Parathyroid adenoma (tissue), 2 donors: ENCODE measurements around the gene JPT1.
"Not testable (repeated sequence)": the region's sequence is repeated elsewhere in the genome, so short reads cannot be mapped to it uniquely, and the experiment has no call there.

ENCODE experiments used
- H2AFZ ChIP-seq: fragments of 300-600 bp; sonication (generic); one replicate; pipeline ENCODE4 v1.7.0; 2017; ENCODE audit warnings: antibody characterized with exemption, mild to moderate bottlenecking
- H3K27ac ChIP-seq: fragments of 300-600 bp; sonication (generic); one replicate; pipeline ENCODE4 v1.7.0; 2017
- H3K27me3 ChIP-seq: fragments of 300-600 bp; sonication (generic); one replicate; pipeline ENCODE4 v1.7.0; 2017; ENCODE audit warnings: low read length; ENCODE audit not compliant: control insufficient read depth, insufficient read depth
- H3K36me3 ChIP-seq: fragments of 300-600 bp; sonication (generic); one replicate; pipeline ENCODE4 v1.7.0; 2017; ENCODE audit warnings: low read length; ENCODE audit not compliant: control insufficient read depth, insufficient read depth
- H3K4me1 ChIP-seq: fragments of 300-600 bp; sonication (generic); one replicate; pipeline ENCODE4 v1.7.0; 2017; ENCODE audit warnings: control low read depth
- H3K4me2 ChIP-seq: fragments of 300-600 bp; sonication (generic); one replicate; pipeline ENCODE4 v1.7.0; 2017; ENCODE audit warnings: low read length
- H3K4me3 ChIP-seq: fragments of 300-600 bp; sonication (generic); one replicate; pipeline ENCODE4 v1.7.0; 2017; ENCODE audit warnings: low read depth, low read length
- H3K79me2 ChIP-seq: fragments of 300-600 bp; sonication (generic); one replicate; pipeline ENCODE4 v1.7.0; 2017; ENCODE audit warnings: control low read depth
- H3K9ac ChIP-seq: fragments of 300-600 bp; sonication (generic); one replicate; pipeline ENCODE4 v1.7.0; 2017; ENCODE audit warnings: mild to moderate bottlenecking
- H3K9me3 ChIP-seq: fragments of 300-600 bp; sonication (generic); one replicate; pipeline ENCODE4 v1.7.0; 2017; ENCODE audit warnings: low read length; ENCODE audit not compliant: control insufficient read depth
- CTCF ChIP-seq: fragments of 300-600 bp; sonication (generic); IDR thresholded peaks from one replicate; pipeline ENCODE4 v1.7.0; 2017; ENCODE audit warnings: antibody characterized with exemption, mild to moderate bottlenecking
- donor health status: primary hyperparathyroidism.

The JPT1 gene

GRCh38 chr17:75144816-75145512 lies 9.3 kb downstream of the JPT1 start:
- H3K79me2 ChIP-seq: no peaks in the 10 kb centered on the region
- H3K36me3 ChIP-seq: no peaks in the 10 kb centered on the region
- H3K4me2 ChIP-seq: no peak overlapping the region
- no peaks in the 10 kb centered on the region for H3K27me3 ChIP-seq
- no peak overlapping the region for H2AFZ ChIP-seq
- H3K27ac ChIP-seq: no peak overlapping the region
- H3K4me1 ChIP-seq: no peaks in the 10 kb centered on the region
- no peak overlapping the region for H3K9ac ChIP-seq
- no peak for TF ChIP-seq CTCF
- H3K9me3 ChIP-seq: no peaks in the 10 kb centered on the region
- H3K4me3 ChIP-seq: no peak overlapping the region

GRCh38 chr17:75142236-75142971 lies 11.9 kb downstream of the JPT1 start:
- no peak for TF ChIP-seq CTCF
- Histone ChIP-seq H3K4me3 (no peak overlapping the region), H3K9ac (no peak overlapping the region), H3K27ac (no peak overlapping the region), H3K79me2 (no peaks in the 10 kb centered on the region), H3K4me2 (no peak overlapping the region), H3K36me3 (no peaks in the 10 kb centered on the region), H2AFZ (no peak overlapping the region), H3K9me3 (no peaks in the 10 kb centered on the region), H3K4me1 (no peaks in the 10 kb centered on the region), H3K27me3 (no peaks in the 10 kb centered on the region)

- H3K79me2 ChIP-seq: no peaks in the 10 kb centered on the region
- H3K9ac ChIP-seq: no peak overlapping the region
- H3K4me3 ChIP-seq: no peak overlapping the region
- no peaks in the 10 kb centered on the region for H3K27me3 ChIP-seq
- H3K9me3 ChIP-seq: no peaks in the 10 kb centered on the region
- no peaks in the 10 kb centered on the region for H3K36me3 ChIP-seq
- no peaks in the 10 kb centered on the region for H3K4me1 ChIP-seq
- H3K4me2 ChIP-seq: no peak overlapping the region
- no peak overlapping the region for H2AFZ ChIP-seq
- TF ChIP-seq CTCF: no peak
- H3K27ac ChIP-seq: no peak overlapping the region
Observed at GRCh38 chr17:75138519-75138918, 15.8 kb downstream of the JPT1 start.

- H3K4me3 ChIP-seq, H3K27ac ChIP-seq, H3K4me2 ChIP-seq, H2AFZ ChIP-seq, H3K36me3 ChIP-seq, H3K9me3 ChIP-seq, H3K9ac ChIP-seq, H3K79me2 ChIP-seq, H3K4me1 ChIP-seq, H3K27me3 ChIP-seq: not testable (repeated sequence)
Observed at GRCh38 chr17:75137762-75138161, 16.6 kb downstream of the JPT1 start.

- no peak overlapping the region for H3K9ac ChIP-seq
- H3K9me3 ChIP-seq: no peaks in the 10 kb centered on the region
- no peaks in the 10 kb centered on the region for H3K36me3 ChIP-seq
- H3K79me2 ChIP-seq: no peaks in the 10 kb centered on the region
- H3K4me3 ChIP-seq: no peak overlapping the region
- H3K4me2 ChIP-seq: no peak overlapping the region
- no peak overlapping the region for H3K27ac ChIP-seq
- TF ChIP-seq CTCF: no peak
- no peaks in the 10 kb centered on the region for H3K27me3 ChIP-seq
- H3K4me1 ChIP-seq: no peaks in the 10 kb centered on the region
- no peak overlapping the region for H2AFZ ChIP-seq
Observed at GRCh38 chr17:75135946-75136345, 18.4 kb downstream of the JPT1 start.
